Measurements from ENCODE around the gene ENPP6. TPM values are rescaled to one million over a fixed set of nuclear protein-coding genes. Genes with fewer than 3 reads are reported as not detected.

The ENPP6 gene
- total RNA-seq, 1 donor from 2014 or later: 0.41 TPM

DNA sequence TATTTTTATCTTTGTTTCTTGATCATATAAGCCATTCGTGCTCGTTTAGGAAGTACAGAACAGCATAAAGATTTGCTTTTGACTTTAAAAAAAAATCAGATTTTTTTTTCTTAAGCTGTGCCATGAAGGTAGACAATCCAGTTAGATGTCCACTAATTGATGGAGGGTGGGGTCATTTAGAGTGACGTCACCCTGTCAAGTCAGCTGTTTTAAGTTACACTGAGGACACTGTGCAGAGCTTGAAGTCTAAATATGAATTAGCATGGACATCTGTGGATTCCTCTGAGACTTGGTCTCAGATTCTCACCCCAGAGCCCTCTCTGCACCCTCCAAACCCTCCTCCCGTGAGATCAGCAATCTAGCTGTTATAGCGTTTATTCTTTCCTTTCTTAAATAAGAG is 63.9 kb downstream of the ENPP6 start:
- TF ChIP-seq, protein P1, sequence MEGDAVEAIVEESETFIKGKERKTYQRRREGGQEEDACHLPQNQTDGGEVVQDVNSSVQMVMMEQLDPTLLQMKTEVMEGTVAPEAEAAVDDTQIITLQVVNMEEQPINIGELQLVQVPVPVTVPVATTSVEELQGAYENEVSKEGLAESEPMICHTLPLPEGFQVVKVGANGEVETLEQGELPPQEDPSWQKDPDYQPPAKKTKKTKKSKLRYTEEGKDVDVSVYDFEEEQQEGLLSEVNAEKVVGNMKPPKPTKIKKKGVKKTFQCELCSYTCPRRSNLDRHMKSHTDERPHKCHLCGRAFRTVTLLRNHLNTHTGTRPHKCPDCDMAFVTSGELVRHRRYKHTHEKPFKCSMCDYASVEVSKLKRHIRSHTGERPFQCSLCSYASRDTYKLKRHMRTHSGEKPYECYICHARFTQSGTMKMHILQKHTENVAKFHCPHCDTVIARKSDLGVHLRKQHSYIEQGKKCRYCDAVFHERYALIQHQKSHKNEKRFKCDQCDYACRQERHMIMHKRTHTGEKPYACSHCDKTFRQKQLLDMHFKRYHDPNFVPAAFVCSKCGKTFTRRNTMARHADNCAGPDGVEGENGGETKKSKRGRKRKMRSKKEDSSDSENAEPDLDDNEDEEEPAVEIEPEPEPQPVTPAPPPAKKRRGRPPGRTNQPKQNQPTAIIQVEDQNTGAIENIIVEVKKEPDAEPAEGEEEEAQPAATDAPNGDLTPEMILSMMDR (IDR thresholded peaks at IDR 0.05; ENCODE audit: unreplicated experiment): no peak
- DNase-seq (ENCODE audit: low spot score): no peak
- Mint-ChIP-seq H3K9me3 (ENCODE audit: unreplicated experiment) (no peaks in the 10 kb centered on the region), H3K4me1 (ENCODE audit: unreplicated experiment) (no peaks in the 10 kb centered on the region), H3K36me3 (ENCODE audit: low read depth, unreplicated experiment) (no peaks in the 10 kb centered on the region), H3K4me3 (ENCODE audit: unreplicated experiment) (no peak overlapping the region), H3K27me3 (ENCODE audit: unreplicated experiment) (peaks cover 9% of the 10 kb centered on the region), H3K27ac (ENCODE audit: unreplicated experiment) (no peak overlapping the region)

DNA sequence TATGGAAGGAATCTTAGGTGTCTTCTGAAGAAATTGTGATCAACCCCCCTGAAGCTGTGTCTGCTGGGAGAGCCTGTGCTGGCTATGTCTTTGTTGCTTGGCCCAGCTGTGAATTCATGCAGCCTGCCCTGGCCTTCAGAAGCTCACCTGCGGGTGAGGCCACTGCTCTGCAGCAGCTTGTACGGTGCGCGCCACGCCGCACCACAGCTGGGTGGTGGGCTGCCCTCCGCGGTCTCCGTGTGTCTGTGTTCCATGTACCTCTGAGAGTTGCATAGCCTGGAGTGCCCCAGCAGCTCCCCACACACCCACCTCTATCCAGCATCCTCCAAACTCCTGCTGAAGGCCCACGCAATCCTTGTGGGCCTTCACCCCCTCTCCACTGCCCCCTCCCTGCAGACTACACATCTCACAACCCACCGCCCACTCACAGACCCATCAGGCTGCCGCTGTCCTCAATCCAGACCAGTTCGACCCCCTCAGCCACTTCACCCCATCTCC is 65.6 kb downstream of the ENPP6 start:
- Mint-ChIP-seq H3K9me3 (ENCODE audit: unreplicated experiment) (no peaks in the 10 kb centered on the region), H3K27me3 (ENCODE audit: unreplicated experiment) (peaks cover 7% of the 10 kb centered on the region), H3K4me3 (ENCODE audit: unreplicated experiment) (no peak overlapping the region), H3K4me1 (ENCODE audit: unreplicated experiment) (no peaks in the 10 kb centered on the region), H3K27ac (ENCODE audit: unreplicated experiment) (no peak overlapping the region), H3K36me3 (ENCODE audit: low read depth, unreplicated experiment) (no peaks in the 10 kb centered on the region)
- TF ChIP-seq, protein P1 (IDR thresholded peaks at IDR 0.05; ENCODE audit: unreplicated experiment): no peak
- DNase-seq (ENCODE audit: low spot score): no peak

DNA sequence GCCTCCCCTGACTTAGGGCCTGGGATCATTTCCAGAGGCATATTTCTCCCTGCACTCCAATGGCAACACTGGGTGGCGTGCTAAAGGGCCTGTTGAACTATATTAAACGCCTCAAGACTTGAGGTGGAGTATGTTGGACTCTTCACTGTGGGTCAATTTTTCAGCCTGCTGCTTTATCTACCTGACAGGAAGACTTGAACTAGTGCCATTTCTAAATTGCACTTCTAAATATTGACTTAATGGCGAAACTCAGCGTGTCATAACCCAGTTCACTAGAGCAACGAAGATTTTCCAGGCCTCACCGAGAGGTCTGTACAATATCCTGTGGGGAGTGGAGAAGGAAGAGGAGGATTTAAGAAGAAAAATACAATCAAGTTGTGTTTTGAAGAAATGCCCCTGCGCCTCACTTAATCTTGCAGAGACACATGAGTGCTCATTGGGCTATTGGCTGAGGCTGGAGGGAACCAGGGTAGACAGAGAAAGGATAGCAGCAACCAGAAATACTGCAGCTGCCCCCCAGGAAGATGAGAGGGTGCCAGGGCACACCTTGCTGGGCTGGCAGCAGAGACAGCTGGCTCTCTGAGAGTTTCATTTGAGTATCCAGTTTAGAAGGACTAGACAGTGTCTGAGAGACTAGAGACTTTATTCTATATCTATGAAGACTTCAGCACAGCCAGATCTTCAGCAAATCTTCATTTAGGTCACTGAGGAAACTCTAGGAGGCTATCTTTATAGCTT is 67.4 kb downstream of the ENPP6 start:
- Mint-ChIP-seq H3K4me1 (ENCODE audit: unreplicated experiment) (no peaks in the 10 kb centered on the region), H3K4me3 (ENCODE audit: unreplicated experiment) (no peak overlapping the region), H3K36me3 (ENCODE audit: low read depth, unreplicated experiment) (no peaks in the 10 kb centered on the region), H3K27me3 (ENCODE audit: unreplicated experiment) (peaks cover 4% of the 10 kb centered on the region), H3K9me3 (ENCODE audit: unreplicated experiment) (no peaks in the 10 kb centered on the region), H3K27ac (ENCODE audit: unreplicated experiment) (no peak overlapping the region)
- TF ChIP-seq, protein P1 (IDR thresholded peaks at IDR 0.05; ENCODE audit: unreplicated experiment): no peak
- no peak for DNase-seq (ENCODE audit: low spot score)

DNA sequence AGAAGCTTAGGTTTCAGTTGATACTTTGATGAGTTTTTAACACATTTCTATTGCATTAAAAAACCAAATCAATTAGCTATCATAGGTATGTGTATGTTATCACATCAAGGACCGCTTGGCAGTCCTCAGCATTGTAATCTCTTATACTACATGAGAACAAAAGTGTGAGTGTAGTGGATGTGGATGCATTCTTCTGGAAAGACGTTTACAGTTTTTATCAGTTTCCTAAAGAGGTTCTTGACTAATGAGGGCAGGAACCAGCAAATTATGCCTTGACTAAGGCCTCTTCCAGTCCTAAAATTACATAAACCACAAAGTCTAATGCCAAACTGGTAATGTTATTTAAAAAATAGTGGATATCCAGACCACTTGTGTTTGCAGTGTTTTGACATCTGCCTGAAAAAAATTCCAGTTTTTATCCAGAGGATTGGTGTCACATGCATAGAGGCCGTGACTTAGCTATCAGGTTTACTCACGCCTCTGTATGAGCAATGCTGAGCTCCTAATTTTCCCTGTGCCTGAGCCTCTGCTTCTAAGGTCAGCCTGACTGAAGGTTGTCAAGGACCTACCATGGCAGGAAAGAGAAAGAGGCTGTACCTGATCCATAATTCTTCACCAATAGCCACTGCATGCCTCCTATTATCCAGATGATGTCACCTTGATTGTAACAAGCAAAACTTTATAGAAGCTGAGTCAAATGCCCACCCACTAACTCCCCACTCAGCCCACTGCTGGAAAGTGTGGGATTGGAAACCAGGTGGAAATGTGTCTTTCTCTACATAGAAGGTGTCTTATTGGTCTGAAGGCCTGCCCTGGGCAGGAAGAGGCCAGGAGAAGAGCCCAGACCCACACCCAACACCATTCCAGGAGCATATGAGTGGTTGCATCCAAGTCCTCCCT is 68.7 kb downstream of the ENPP6 start:
- H3K4me3 Mint-ChIP-seq (ENCODE audit: unreplicated experiment): no peak overlapping the region
- TF ChIP-seq, protein P1 (IDR thresholded peaks at IDR 0.05; ENCODE audit: unreplicated experiment): no peak
- no peak for DNase-seq (ENCODE audit: low spot score)
- no peaks in the 10 kb centered on the region for H3K9me3 Mint-ChIP-seq (ENCODE audit: unreplicated experiment)
- no peaks in the 10 kb centered on the region for H3K36me3 Mint-ChIP-seq (ENCODE audit: low read depth, unreplicated experiment)
- peaks cover 4% of the 10 kb centered on the region for H3K27me3 Mint-ChIP-seq (ENCODE audit: unreplicated experiment)
- no peaks in the 10 kb centered on the region for H3K4me1 Mint-ChIP-seq (ENCODE audit: unreplicated experiment)
- no peak overlapping the region for H3K27ac Mint-ChIP-seq (ENCODE audit: unreplicated experiment)
